Activated CD8-positive, alpha-beta T cell treated with anti-CD3 and anti-CD28 coated beads, Interleukin-2, amount 10 ng/mL, durations not matched to agents 7 days and 5 days (primary cell): ENCODE data around the gene TM4SF20. TPM values are rescaled to one million over a fixed set of nuclear protein-coding genes. Genes with fewer than 3 reads are reported as not detected.

Experiments used
- ATAC-seq: fragments of 150-1000 bp; cut with Tn5 transposase; one replicate; pipeline ENCODE4 v1.10.0; 2021; ENCODE audit warnings: moderate library complexity
- CTCF ChIA-PET: fragments of 350-600 bp; sonication (Branson Sonifier 250); formaldehyde crosslinking; loops from one replicate; lab custom pipeline; 2021; ENCODE audit warnings: antibody characterized with exemption; lab: Charles Lee
- POLR2A ChIA-PET: fragments of 350-600 bp; sonication (Branson Sonifier 250); formaldehyde crosslinking; loops from one replicate; lab custom pipeline; 2021; ENCODE audit warnings: antibody characterized with exemption; lab: Charles Lee
- DNase-seq: peaks from one replicate; pipeline ENCODE4 v3.0.0-alpha.2; 2020
- H3K27ac Mint-ChIP-seq: one replicate; pipeline ENCODE4 v1.8.0; 2021; ENCODE audit warnings: mild to moderate bottlenecking, mixed read lengths
- H3K27me3 Mint-ChIP-seq: one replicate; pipeline ENCODE4 v1.8.0; 2021; ENCODE audit warnings: low read depth, mixed read lengths
- H3K36me3 Mint-ChIP-seq: one replicate; pipeline ENCODE4 v1.8.0; 2021; ENCODE audit warnings: low read depth, mixed read lengths
- H3K4me1 Mint-ChIP-seq: one replicate; pipeline ENCODE4 v1.8.0; 2021; ENCODE audit warnings: low read depth, mixed read lengths
- H3K4me3 Mint-ChIP-seq: one replicate; pipeline ENCODE4 v1.8.0; 2021; ENCODE audit warnings: mild to moderate bottlenecking, mixed read lengths
- H3K9me3 Mint-ChIP-seq: one replicate; pipeline ENCODE4 v1.8.0; 2022; ENCODE audit warnings: mixed read lengths; ENCODE audit not compliant: insufficient read depth
- total RNA-seq, 2 experiments: library from RNA; stranded (reverse); gene quantifications; one replicate each; pipeline ENCODE4 v1.2.3, GENCODE V29; 2021

Gene TM4SF20
- total RNA-seq, 2 experiments from 2014 or later: not detected

DNA sequence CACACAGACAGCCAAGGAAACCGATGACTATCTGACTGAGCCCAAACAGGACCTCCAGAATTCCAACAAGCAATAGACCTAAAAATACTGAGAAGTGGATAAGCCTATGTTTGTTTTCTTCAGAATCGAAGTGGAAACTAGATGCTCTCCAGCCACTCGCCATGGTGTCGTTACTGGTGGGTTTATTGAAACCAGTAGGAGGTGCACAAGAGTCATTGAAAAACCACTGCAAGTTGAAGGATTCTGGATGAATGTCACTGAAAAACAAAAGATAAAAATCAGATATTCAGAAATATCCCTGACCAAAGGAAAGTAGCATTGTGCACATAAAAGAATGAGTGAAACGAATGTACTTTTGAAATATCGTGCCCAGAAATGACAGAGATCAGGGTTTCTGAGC lies 15.3 kb downstream of the TM4SF20 start:
- CTCF ChIA-PET: no interaction called here

GRCh38 chr2:227360351-227360750 lies 18.8 kb downstream of the TM4SF20 start:
- ATAC-seq (no peak), DNase-seq (no peak)
- Mint-ChIP-seq H3K27me3 (no peaks in the 10 kb centered on the region), H3K27ac (no peak overlapping the region), H3K36me3 (peaks cover 19% of the 10 kb centered on the region), H3K9me3 (no peaks in the 10 kb centered on the region), H3K4me1 (no peaks in the 10 kb centered on the region), H3K4me3 (no peak overlapping the region)
- CTCF ChIA-PET: no interaction called here
- POLR2A ChIA-PET: no interaction called here

More for the DNA sequence above, 15.3 kb downstream of the TM4SF20 start:
- Mint-ChIP-seq H3K4me1 (no peaks in the 10 kb centered on the region), H3K27ac (no peak overlapping the region), H3K4me3 (no peak overlapping the region), H3K36me3 (peaks cover 8% of the 10 kb centered on the region), H3K9me3 (no peaks in the 10 kb centered on the region), H3K27me3 (no peaks in the 10 kb centered on the region)
- no peak for ATAC-seq
- POLR2A ChIA-PET: no interaction called here
- DNase-seq: no peak

- no peaks in the 10 kb centered on the region for H3K27me3 Mint-ChIP-seq
- ChIA-PET CTCF (no interaction called here), POLR2A (no interaction called here)
- ATAC-seq (no peak), DNase-seq (no peak)
- H3K4me3 Mint-ChIP-seq: no peak overlapping the region
- H3K36me3 Mint-ChIP-seq: peaks cover 23% of the 10 kb centered on the region
- no peak overlapping the region for H3K27ac Mint-ChIP-seq
- no peaks in the 10 kb centered on the region for H3K4me1 Mint-ChIP-seq
- no peaks in the 10 kb centered on the region for H3K9me3 Mint-ChIP-seq
Measured at GRCh38 chr2:227351639-227352038, 27.5 kb downstream of the TM4SF20 start.

DNA sequence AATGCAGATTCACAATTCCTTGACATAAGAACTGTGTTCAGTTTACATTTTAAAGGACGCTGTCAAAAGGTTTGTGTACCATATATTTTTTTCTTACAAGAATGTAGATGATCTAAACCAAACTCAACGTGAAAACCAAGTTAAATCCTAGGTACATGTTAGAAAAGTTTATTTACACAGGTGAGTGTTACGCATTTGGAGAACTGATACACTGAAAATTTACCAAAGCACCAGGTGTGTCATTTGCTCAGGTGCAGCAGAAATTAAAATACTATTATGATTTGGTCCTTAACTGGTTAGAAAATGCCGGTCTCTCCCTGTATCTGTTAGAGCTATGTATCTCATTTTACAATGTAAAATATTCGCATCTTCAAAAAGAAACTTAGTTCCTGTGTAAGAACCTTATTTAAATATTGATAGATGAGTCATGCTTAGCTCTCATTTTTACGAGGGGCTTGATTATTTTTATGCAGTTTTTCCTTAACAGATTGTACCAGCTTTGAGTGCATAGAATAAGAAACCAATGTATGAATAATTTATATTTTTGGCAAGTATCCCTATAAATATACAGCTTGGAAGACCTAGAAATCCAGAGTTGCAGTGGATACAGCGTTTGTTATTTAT lies 29.0 kb downstream of the TM4SF20 start:
- ATAC-seq (no peak), DNase-seq (no peak)
- CTCF ChIA-PET: interaction anchor here (1.2 kb wide), 2 partner anchors 112 to 416 kb away, joined by 3 to 4 read pairs; no protein-coding TSS in a partner anchor
- no peaks in the 10 kb centered on the region for H3K4me1 Mint-ChIP-seq
- POLR2A ChIA-PET: no interaction called here
- no peak overlapping the region for H3K27ac Mint-ChIP-seq
- H3K9me3 Mint-ChIP-seq: no peaks in the 10 kb centered on the region
- H3K4me3 Mint-ChIP-seq: no peak overlapping the region
- no peaks in the 10 kb centered on the region for H3K27me3 Mint-ChIP-seq
- H3K36me3 Mint-ChIP-seq: peaks cover 30% of the 10 kb centered on the region

DNA sequence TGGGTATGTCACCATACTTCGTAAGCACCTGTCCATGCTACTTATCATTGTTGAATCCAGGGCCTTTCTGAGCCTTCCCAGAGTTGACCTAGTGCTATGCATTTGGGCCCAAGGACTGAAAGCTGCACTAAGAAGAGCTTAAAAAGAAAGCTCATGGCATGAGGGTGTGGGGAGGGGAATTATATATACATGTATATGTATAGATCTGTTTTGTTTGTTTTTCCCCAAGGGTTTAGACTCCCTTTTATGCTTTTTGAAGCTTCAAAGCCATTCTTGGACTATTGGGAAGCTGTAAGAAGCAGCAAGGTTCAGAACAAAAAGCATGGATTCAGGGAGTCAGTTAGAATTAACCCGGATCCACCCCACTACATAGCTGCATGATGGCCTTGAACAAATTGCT lies 30.8 kb downstream of the TM4SF20 start:
- H3K9me3 Mint-ChIP-seq: no peaks in the 10 kb centered on the region
- ChIA-PET POLR2A (interaction anchor here (1.0 to 1.1 kb wide), 2 partner anchors 9 to 11 kb away, joined by 3 to 4 read pairs; no protein-coding TSS in a partner anchor), CTCF (interaction anchor here (0.8 to 3.1 kb wide), 4 partner anchors 11 to 310 kb away, joined by 3 to 10 read pairs (median 4); no protein-coding TSS in a partner anchor)
- DNase-seq (no peak), ATAC-seq (no peak)
- H3K4me1 Mint-ChIP-seq: no peaks in the 10 kb centered on the region
- H3K27me3 Mint-ChIP-seq: no peaks in the 10 kb centered on the region
- no peak overlapping the region for H3K27ac Mint-ChIP-seq
- H3K36me3 Mint-ChIP-seq: peaks cover 30% of the 10 kb centered on the region
- H3K4me3 Mint-ChIP-seq: no peak overlapping the region

DNA sequence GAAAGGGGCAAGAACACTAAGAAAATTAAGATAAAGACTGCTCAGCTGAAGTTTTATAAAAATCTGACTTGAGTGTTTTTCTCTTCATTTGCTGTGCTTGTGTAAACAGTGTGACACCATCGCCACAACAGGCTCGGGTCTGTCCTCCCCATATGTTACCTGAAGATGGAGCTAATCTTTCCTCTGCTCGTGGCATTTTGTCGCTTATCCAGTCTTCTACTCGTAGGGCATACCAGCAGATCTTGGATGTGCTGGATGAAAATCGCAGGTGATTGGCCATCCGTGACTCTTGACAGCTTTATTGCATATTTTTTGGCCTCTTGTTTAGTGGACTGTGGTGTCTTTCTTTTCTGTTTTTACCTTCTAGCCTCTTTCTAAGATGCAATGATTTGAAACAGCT lies 32.0 kb downstream of the TM4SF20 start:
- ATAC-seq (no peak), DNase-seq (no peak)
- ChIA-PET CTCF (interaction anchor here (3.1 kb wide), 1 partner anchor 10 kb away, joined by 10 read pairs; no protein-coding TSS in a partner anchor), POLR2A (interaction anchor here (1.0 kb wide), 1 partner anchor 12 kb away, joined by 4 read pairs; no protein-coding TSS in a partner anchor)
- Mint-ChIP-seq H3K27me3 (no peaks in the 10 kb centered on the region), H3K9me3 (no peaks in the 10 kb centered on the region), H3K4me3 (no peak overlapping the region), H3K4me1 (no peaks in the 10 kb centered on the region), H3K27ac (no peak overlapping the region), H3K36me3 (peaks cover 31% of the 10 kb centered on the region)

- Mint-ChIP-seq H3K4me3 (no peak overlapping the region), H3K9me3 (no peaks in the 10 kb centered on the region), H3K36me3 (peaks cover 30% of the 10 kb centered on the region), H3K4me1 (no peaks in the 10 kb centered on the region), H3K27ac (no peak overlapping the region), H3K27me3 (no peaks in the 10 kb centered on the region)
- DNase-seq (no peak), ATAC-seq (no peak)
- ChIA-PET POLR2A (no interaction called here), CTCF (no interaction called here)
Measured at GRCh38 chr2:227344231-227344630, 34.9 kb downstream of the TM4SF20 start.

DNA sequence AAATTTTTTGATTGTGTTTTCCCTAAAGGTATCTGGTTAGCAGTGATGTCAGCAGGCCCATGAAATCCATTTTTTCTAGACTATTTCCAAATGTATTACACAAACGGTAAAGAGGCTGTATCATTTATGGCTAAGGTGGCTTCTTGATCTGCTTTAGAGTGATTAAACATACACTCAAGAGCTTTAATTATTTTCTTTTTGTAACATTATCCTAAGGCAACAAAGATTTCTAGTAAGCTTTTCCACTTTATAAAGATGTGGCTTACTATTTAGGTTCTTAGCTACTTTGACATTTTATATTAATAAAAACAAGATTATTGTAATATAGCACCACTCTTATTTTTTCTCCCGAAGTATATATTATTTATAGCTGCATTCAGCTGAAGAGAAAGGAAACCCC lies 37.6 kb downstream of the TM4SF20 start:
- CTCF ChIA-PET: no interaction called here

GRCh38 chr2:227340106-227340505 lies 39.0 kb downstream of the TM4SF20 start:
- POLR2A ChIA-PET: no interaction called here
- Mint-ChIP-seq H3K36me3 (peaks cover 34% of the 10 kb centered on the region), H3K9me3 (no peaks in the 10 kb centered on the region), H3K4me3 (no peak overlapping the region), H3K27ac (no peak overlapping the region), H3K27me3 (no peaks in the 10 kb centered on the region), H3K4me1 (peaks cover 2% of the 10 kb centered on the region)
- CTCF ChIA-PET: interaction anchor here (1.6 to 1.8 kb wide), 2 partner anchors 12 to 426 kb away, joined by 5 to 7 read pairs; no protein-coding TSS in a partner anchor
- no peak for ATAC-seq
- DNase-seq: no peak

More for the DNA sequence above, 37.6 kb downstream of the TM4SF20 start:
- no peak for DNase-seq
- Mint-ChIP-seq H3K4me3 (no peak overlapping the region), H3K36me3 (peaks cover 28% of the 10 kb centered on the region), H3K9me3 (no peaks in the 10 kb centered on the region), H3K27ac (no peak overlapping the region), H3K4me1 (no peaks in the 10 kb centered on the region), H3K27me3 (no peaks in the 10 kb centered on the region)
- POLR2A ChIA-PET: no interaction called here
- ATAC-seq: no peak

GRCh38 chr2:227339098-227339599 lies 40.0 kb downstream of the TM4SF20 start:
- POLR2A ChIA-PET: interaction anchor here (0.6 kb wide), 1 partner anchor 9 kb away, joined by 3 read pairs; no protein-coding TSS in a partner anchor
- DNase-seq (no peak), ATAC-seq (no peak)
- Mint-ChIP-seq H3K27ac (no peak overlapping the region), H3K27me3 (no peaks in the 10 kb centered on the region), H3K4me1 (peaks cover 2% of the 10 kb centered on the region), H3K36me3 (peaks cover 41% of the 10 kb centered on the region), H3K9me3 (no peaks in the 10 kb centered on the region), H3K4me3 (no peak overlapping the region)
- CTCF ChIA-PET: interaction anchor here (1.6 to 1.8 kb wide), 2 partner anchors 11 to 427 kb away, joined by 5 to 7 read pairs; no protein-coding TSS in a partner anchor

DNA sequence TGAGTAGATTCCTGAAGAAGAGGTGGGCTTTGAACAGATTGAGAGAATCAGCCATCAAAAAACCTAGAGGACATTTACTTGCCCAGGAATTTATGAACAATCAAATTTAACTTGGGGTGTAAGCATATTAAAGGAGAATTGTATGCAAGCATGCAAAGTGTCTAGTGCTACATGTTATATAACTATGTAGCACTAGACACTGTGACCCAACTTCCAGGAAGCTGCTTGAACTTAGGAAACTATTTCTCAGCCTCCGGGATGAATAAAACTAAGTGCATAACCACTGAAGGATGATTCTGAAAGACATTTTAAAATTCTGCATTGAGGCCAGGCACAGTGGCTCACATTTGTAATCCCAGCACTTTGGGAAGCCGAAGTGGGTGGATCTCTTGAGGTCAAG lies 41.7 kb downstream of the TM4SF20 start:
- Mint-ChIP-seq H3K27ac (no peak overlapping the region), H3K4me3 (no peak overlapping the region), H3K36me3 (peaks cover 52% of the 10 kb centered on the region), H3K9me3 (no peaks in the 10 kb centered on the region), H3K4me1 (peaks cover 2% of the 10 kb centered on the region), H3K27me3 (no peaks in the 10 kb centered on the region)
- no peak for ATAC-seq
- ChIA-PET CTCF (interaction anchor here (3.5 kb wide), 1 partner anchor 10 kb away, joined by 10 read pairs; no protein-coding TSS in a partner anchor), POLR2A (no interaction called here)
- no peak for DNase-seq

GRCh38 chr2:227335713-227336112 lies 43.4 kb downstream of the TM4SF20 start:
- ChIA-PET POLR2A (interaction anchor here (0.8 kb wide), 1 partner anchor 11 kb away, joined by 3 read pairs; the partner anchor contains the start of gene MFF), CTCF (interaction anchor here (1.2 to 3.5 kb wide), 2 partner anchors 12 to 97 kb away, joined by 4 to 10 read pairs; no protein-coding TSS in a partner anchor)
- Mint-ChIP-seq H3K4me3 (no peak overlapping the region), H3K4me1 (peaks cover 2% of the 10 kb centered on the region), H3K36me3 (peaks cover 62% of the 10 kb centered on the region), H3K27me3 (no peaks in the 10 kb centered on the region), H3K27ac (no peak overlapping the region), H3K9me3 (no peaks in the 10 kb centered on the region)
- no peak for ATAC-seq
- no peak for DNase-seq
